Lower leg skin (tissue), 4 donors: ENCODE data around the gene INPP5D. TPM values are rescaled to one million over a fixed set of nuclear protein-coding genes. Genes with fewer than 3 reads are reported as not detected.
"Not testable (repeated sequence)": the region's sequence is repeated elsewhere in the genome, so short reads cannot be mapped to it uniquely, and the experiment has no call there.

ENCODE experiments used
- DNase-seq, 2 donors: peaks; one replicate each; pipeline ENCODE4 v3.0.0-alpha.2; 2019; ENCODE audit warnings: low spot score in 2 of 2
- H3K4me3 ChIP-seq: fragments of 200-600 bp; sonication (generic); 2 replicates; pipeline ENCODE4 v1.5.1; 2017; ENCODE audit warnings: mild to moderate bottlenecking, low read depth; ENCODE audit not compliant: poor library complexity, severe bottlenecking
- POLR2A ChIP-seq, 2 donors: fragments of 450-650 bp; IDR thresholded peaks; one replicate each; pipeline ENCODE4 v1.6.1; 2016 to 2017; ENCODE audit warnings: antibody characterized with exemption in 2 of 2, mild to moderate bottlenecking in 1 of 2, moderate library complexity in 1 of 2
- WGBS, 2 donors: methylation state at CpG; one replicate each; pipeline ENCODE4 v1.1.5; 2018; 5-methylcytosine and 5-hydroxymethylcytosine counted together
- intact Hi-C: fragments of 100-400 bp; cut with DNase I; formaldehyde crosslinking; loops from one replicate; pipeline ENCODE4 v1.15.0; 2023; ENCODE audit warnings: low total_unique reads
- total RNA-seq, 4 donors: library from RNA; depleted of rRNA; stranded (reverse); fragments of >200 nt; gene quantifications; one replicate each; pipeline ENCODE4 v1.1.0, GENCODE V29; 2016
- TF ChIP-seq, protein P1 (sequence below), 3 donors: fragments of 450-650 bp; IDR thresholded peaks; one replicate each; pipeline ENCODE4 v1.5.1; 2016; ENCODE audit warnings: antibody characterized with exemption in 3 of 3, mild to moderate bottlenecking in 3 of 3, moderate library complexity in 2 of 3

INPP5D gene
- total RNA-seq, 4 donors from 2014 or later, result 8.6 to 15.0 (median 13.0) TPM

DNA sequence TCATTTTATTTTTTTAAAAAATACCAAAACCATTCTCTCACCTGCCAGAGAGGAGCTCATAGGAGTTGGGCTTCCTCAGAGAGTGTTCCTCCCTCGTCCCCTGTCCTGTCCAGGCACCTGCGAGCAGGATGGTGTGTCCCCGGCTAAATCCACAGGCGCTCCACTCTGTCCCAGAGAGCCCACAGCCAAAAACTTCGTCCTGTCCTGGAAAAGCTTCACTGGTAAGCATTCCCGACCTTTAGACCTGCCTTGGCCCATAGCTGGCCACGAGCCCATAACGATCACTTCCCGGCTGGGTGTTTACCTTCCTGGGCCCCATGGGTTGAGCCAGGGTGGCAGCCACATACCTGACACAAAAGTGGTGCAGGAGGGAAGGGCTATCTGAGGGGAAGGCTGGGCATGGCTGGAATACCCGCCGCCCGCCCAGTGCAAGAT lies 47.1 kb upstream of the INPP5D start, which contains the start of gene NGEF:
Gene NGEF, minus strand, starts transcription at position 230 of the 435 bp plus-strand sequence. CDS start 38,366 bp downstream, outside the sequence.
- WGBS, 2 donors, result 89 to 92% methylated on average over 9 to 12 of the region's 12 CpGs
- no peak within 1 kb of the TSS for H3K4me3 ChIP-seq
- peak in 1 of 2 donors; percentile 72 for DNase-seq
- TF ChIP-seq POLR2A (IDR thresholded peaks at IDR 0.05), result no peak
- TF ChIP-seq, protein P1, sequence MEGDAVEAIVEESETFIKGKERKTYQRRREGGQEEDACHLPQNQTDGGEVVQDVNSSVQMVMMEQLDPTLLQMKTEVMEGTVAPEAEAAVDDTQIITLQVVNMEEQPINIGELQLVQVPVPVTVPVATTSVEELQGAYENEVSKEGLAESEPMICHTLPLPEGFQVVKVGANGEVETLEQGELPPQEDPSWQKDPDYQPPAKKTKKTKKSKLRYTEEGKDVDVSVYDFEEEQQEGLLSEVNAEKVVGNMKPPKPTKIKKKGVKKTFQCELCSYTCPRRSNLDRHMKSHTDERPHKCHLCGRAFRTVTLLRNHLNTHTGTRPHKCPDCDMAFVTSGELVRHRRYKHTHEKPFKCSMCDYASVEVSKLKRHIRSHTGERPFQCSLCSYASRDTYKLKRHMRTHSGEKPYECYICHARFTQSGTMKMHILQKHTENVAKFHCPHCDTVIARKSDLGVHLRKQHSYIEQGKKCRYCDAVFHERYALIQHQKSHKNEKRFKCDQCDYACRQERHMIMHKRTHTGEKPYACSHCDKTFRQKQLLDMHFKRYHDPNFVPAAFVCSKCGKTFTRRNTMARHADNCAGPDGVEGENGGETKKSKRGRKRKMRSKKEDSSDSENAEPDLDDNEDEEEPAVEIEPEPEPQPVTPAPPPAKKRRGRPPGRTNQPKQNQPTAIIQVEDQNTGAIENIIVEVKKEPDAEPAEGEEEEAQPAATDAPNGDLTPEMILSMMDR (IDR thresholded peaks at IDR 0.05), result no peak
- intact Hi-C loops, result no loop called here

DNA sequence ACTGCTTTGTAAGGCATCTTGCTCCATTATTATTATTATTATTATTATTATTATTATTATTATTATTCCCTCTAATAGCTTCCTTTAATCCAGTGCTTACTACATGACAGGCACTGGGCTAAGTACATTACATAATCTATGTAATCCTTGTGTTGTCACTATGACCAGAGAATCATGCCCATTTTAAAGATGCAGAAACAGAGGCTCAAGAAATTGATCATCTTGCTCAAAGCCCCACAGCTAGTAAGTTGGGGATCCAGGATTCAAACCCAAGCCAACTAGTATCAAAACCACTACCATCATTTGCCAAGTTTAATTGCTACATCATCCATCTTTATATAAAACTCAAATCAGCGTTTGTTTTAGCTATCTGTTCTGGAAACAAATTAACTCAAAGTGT lies 46.5 kb upstream of the INPP5D start:
- intact Hi-C loops, result no loop called here
- 93 to 94% methylated on average over 1 of the region's 1 CpG for WGBS, 2 donors
- TF ChIP-seq, protein P1 (IDR thresholded peaks at IDR 0.05), result no peak
- no peak for TF ChIP-seq POLR2A (IDR thresholded peaks at IDR 0.05)
- no peak for DNase-seq
- no peak overlapping the region for H3K4me3 ChIP-seq

- TF ChIP-seq, protein P1 (IDR thresholded peaks at IDR 0.05), result no peak
- no peak for TF ChIP-seq POLR2A (IDR thresholded peaks at IDR 0.05)
- 92 to 93% methylated on average over 1 of the region's 1 CpG for WGBS, 2 donors
- H3K4me3 ChIP-seq, result no peak overlapping the region
- DNase-seq, result peak in 1 of 2 donors; percentile 21
- intact Hi-C loops, result no loop called here
Measured at GRCh38 chr2:233015019-233015645, 45.0 kb upstream of the INPP5D start.

GRCh38 chr2:233017947-233018346 lies 42.2 kb upstream of the INPP5D start:
- TF ChIP-seq, protein P1 (IDR thresholded peaks at IDR 0.05), result no peak
- TF ChIP-seq POLR2A (IDR thresholded peaks at IDR 0.05), result no peak
- no peak for DNase-seq
- H3K4me3 ChIP-seq, result no peak overlapping the region
- intact Hi-C loops, result no loop called here
- WGBS, 2 donors, result 91 to 93% methylated on average over 1 of the region's 1 CpG

DNA sequence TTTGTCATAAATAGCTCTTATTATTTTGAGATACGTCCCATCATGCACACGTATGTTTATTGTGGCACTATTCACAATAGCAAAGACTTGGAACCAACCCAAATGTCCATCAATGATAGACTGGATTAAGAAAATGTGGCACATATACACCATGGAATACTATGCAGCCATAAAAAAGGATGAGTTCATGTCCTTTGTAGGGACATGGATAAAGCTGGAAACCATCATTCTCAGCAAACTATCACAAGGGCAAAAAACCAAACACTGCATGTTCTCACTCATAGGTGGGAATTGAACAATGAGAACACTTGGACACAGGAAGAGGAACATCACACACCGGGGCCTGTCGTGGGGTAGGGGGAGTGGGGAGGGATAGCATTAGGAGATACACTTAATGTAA lies 40.5 kb upstream of the INPP5D start:
- intact Hi-C loops, result not testable (repeated sequence)
- 87 to 97% methylated on average over 4 of the region's 4 CpGs for WGBS, 2 donors

GRCh38 chr2:233020454-233020853 lies 39.7 kb upstream of the INPP5D start:
- DNase-seq, result no peak
- WGBS, 2 donors, result 80 to 81% methylated on average over 2 of the region's 2 CpGs

More for the DNA sequence above, 40.5 kb upstream of the INPP5D start:
- DNase-seq, H3K4me3 ChIP-seq: not testable (repeated sequence)

More at GRCh38 chr2:233020454-233020853, 39.7 kb upstream of the INPP5D start:
- intact Hi-C loops, result no loop called here
- H3K4me3 ChIP-seq, result no peak overlapping the region
- TF ChIP-seq, protein P1 (IDR thresholded peaks at IDR 0.05), result no peak
- TF ChIP-seq POLR2A (IDR thresholded peaks at IDR 0.05), result no peak
